MG63 (cell line): ENCODE results near the gene RAD50. TPM values are rescaled to one million over a fixed set of nuclear protein-coding genes. Genes with fewer than 3 reads are reported as not detected.

Experiments used
- DNase-seq: peaks from one replicate; pipeline ENCODE4 v3.0.0-alpha.2; 2020
- H3K27me3 ChIP-seq: fragments of 250-450 bp; sonication (Bioruptor Pico); 2 replicates; pipeline ENCODE4 v1.5.1; 2020; ENCODE audit warnings: mild to moderate bottlenecking, moderate library complexity
- H3K36me3 ChIP-seq: fragments of 250-450 bp; sonication (Bioruptor Pico); 2 replicates; pipeline ENCODE4 v1.5.1; 2020; ENCODE audit warnings: mild to moderate bottlenecking, moderate library complexity
- H3K4me3 ChIP-seq: fragments of 250-450 bp; sonication (Bioruptor Pico); 2 replicates; pipeline ENCODE4 v1.5.1; 2020; ENCODE audit warnings: mild to moderate bottlenecking, moderate library complexity
- H3K9me3 ChIP-seq: fragments of 250-450 bp; sonication (Bioruptor Pico); 2 replicates; pipeline ENCODE4 v1.5.1; 2020; ENCODE audit warnings: mild to moderate bottlenecking, moderate library complexity
- total RNA-seq: library from RNA; depleted of rRNA; stranded (reverse); fragments of >200 nt; shearing (Covaris generic); gene quantifications from 2 replicates; pipeline ENCODE4 v1.2.3, GENCODE V29; 2014; ENCODE audit warnings: low replicate concordance

RAD50 gene
- total RNA-seq, 1 experiment from 2014 or later: 35.7 TPM

- H3K27me3 ChIP-seq: no peaks in the 10 kb centered on the region
- H3K36me3 ChIP-seq: peaks cover 22% of the 10 kb centered on the region
- no peaks in the 10 kb centered on the region; the same call in none of the 2 replicates for H3K9me3 ChIP-seq
- DNase-seq: no peak
- H3K4me3 ChIP-seq: no peak overlapping the region
Measured at GRCh38 chr5:132646583-132647266, 89.9 kb downstream of the RAD50 start.

GRCh38 chr5:132647473-132647872 lies 90.7 kb downstream of the RAD50 start:
- no peak for DNase-seq
- Histone ChIP-seq H3K9me3 (no peaks in the 10 kb centered on the region; the same call in none of the 2 replicates), H3K27me3 (no peaks in the 10 kb centered on the region), H3K36me3 (peaks cover 14% of the 10 kb centered on the region), H3K4me3 (no peak overlapping the region)

GRCh38 chr5:132648355-132648754 lies 91.6 kb downstream of the RAD50 start:
- Histone ChIP-seq H3K4me3 (no peak overlapping the region), H3K27me3 (no peaks in the 10 kb centered on the region), H3K36me3 (peaks cover 5% of the 10 kb centered on the region), H3K9me3 (no peaks in the 10 kb centered on the region; the same call in none of the 2 replicates)
- no peak for DNase-seq

- DNase-seq: no peak
- Histone ChIP-seq H3K27me3 (no peaks in the 10 kb centered on the region), H3K9me3 (no peaks in the 10 kb centered on the region; the same call in 1 of the 2 replicates), H3K4me3 (no peak overlapping the region), H3K36me3 (no peaks in the 10 kb centered on the region)
Measured at GRCh38 chr5:132651838-132652469, 95.2 kb downstream of the RAD50 start.

- DNase-seq: no peak
- H3K9me3 ChIP-seq: no peaks in the 10 kb centered on the region; the same call in 1 of the 2 replicates
- H3K27me3 ChIP-seq: no peaks in the 10 kb centered on the region
- H3K4me3 ChIP-seq: no peak overlapping the region
- H3K36me3 ChIP-seq: no peaks in the 10 kb centered on the region
Measured at GRCh38 chr5:132653716-132654115, 96.9 kb downstream of the RAD50 start.

- Histone ChIP-seq H3K27me3 (no peaks in the 10 kb centered on the region), H3K9me3 (no peaks in the 10 kb centered on the region; the same call in 1 of the 2 replicates), H3K4me3 (no peak overlapping the region), H3K36me3 (no peaks in the 10 kb centered on the region)
- DNase-seq: no peak
Measured at GRCh38 chr5:132655821-132656773, 99.3 kb downstream of the RAD50 start.

GRCh38 chr5:132656774-132657355 lies 100.1 kb downstream of the RAD50 start:
- Histone ChIP-seq H3K27me3 (no peaks in the 10 kb centered on the region), H3K9me3 (no peaks in the 10 kb centered on the region), H3K36me3 (no peaks in the 10 kb centered on the region), H3K4me3 (no peak overlapping the region)
- no peak for DNase-seq

GRCh38 chr5:132657676-132658380 lies 101.1 kb downstream of the RAD50 start, which contains the start of gene IL13:
TSS of gene IL13 (plus strand) at chr5:132658173. CDS start at chr5:132658187, 14 bp downstream.
- Histone ChIP-seq H3K36me3 (no peaks in the 10 kb centered on the region), H3K4me3 (no peak within 1 kb of the TSS), H3K27me3 (no peaks in the 10 kb centered on the region), H3K9me3 (no peaks in the 10 kb centered on the region)
- DNase-seq: no peak

GRCh38 chr5:132658381-132659302 lies 101.9 kb downstream of the RAD50 start:
- no peaks in the 10 kb centered on the region for H3K9me3 ChIP-seq
- H3K4me3 ChIP-seq: no peak overlapping the region
- no peak for DNase-seq
- no peaks in the 10 kb centered on the region for H3K36me3 ChIP-seq
- no peaks in the 10 kb centered on the region for H3K27me3 ChIP-seq

GRCh38 chr5:132659598-132660493 lies 103.1 kb downstream of the RAD50 start:
- Histone ChIP-seq H3K9me3 (no peaks in the 10 kb centered on the region), H3K27me3 (no peaks in the 10 kb centered on the region), H3K36me3 (no peaks in the 10 kb centered on the region), H3K4me3 (no peak overlapping the region)
- no peak for DNase-seq

- Histone ChIP-seq H3K36me3 (no peaks in the 10 kb centered on the region), H3K27me3 (no peaks in the 10 kb centered on the region), H3K4me3 (no peak overlapping the region), H3K9me3 (no peaks in the 10 kb centered on the region)
- DNase-seq: no peak
Measured at GRCh38 chr5:132661231-132662003, 104.6 kb downstream of the RAD50 start.

- Histone ChIP-seq H3K9me3 (no peaks in the 10 kb centered on the region), H3K36me3 (no peaks in the 10 kb centered on the region), H3K27me3 (no peaks in the 10 kb centered on the region), H3K4me3 (no peak overlapping the region)
- no peak for DNase-seq
Measured at GRCh38 chr5:132662004-132662401, 105.2 kb downstream of the RAD50 start.

- Histone ChIP-seq H3K27me3 (no peaks in the 10 kb centered on the region), H3K36me3 (no peaks in the 10 kb centered on the region), H3K4me3 (no peak overlapping the region), H3K9me3 (no peaks in the 10 kb centered on the region)
- DNase-seq: no peak
Measured at GRCh38 chr5:132662925-132663770, 106.4 kb downstream of the RAD50 start.
